Spleen (tissue), 7 donors: ENCODE results near the gene DGKH.

ENCODE experiments used
- POLR2AphosphoS5 ChIP-seq, 3 donors: sonication (generic); formaldehyde crosslinking; IDR thresholded peaks; one replicate each; pipeline ENCODE4 v1.5.1; 2017; ENCODE audit warnings: antibody characterized with exemption in 3 of 3
- TF ChIP-seq, protein P1 (sequence below), 11 experiments: fragments of 200-600 bp in 7 of 11; fragments of 450-650 bp in 4 of 11; sonication (generic) in 4 of 11; IDR thresholded peaks in 8 of 11; conservative IDR thresholded peaks in 3 of 11; 1 replicate in 7 of 11; 2 replicates in 4 of 11; pipeline versions ENCODE4 v1.4.0 to v1.8.0; 2016 to 2021; ENCODE audit warnings: antibody characterized with exemption in 11 of 11, inconsistent platforms in 4 of 11, mild to moderate bottlenecking in 1 of 11
- donor health status: DM: no; HTN: no; CAD: no; lungs with moderate emphysema.
- donor health status: DM: no; HTN: no; CAD: no.
- donor health status: DM: no; HTN: no; CAD: no.

DNA sequence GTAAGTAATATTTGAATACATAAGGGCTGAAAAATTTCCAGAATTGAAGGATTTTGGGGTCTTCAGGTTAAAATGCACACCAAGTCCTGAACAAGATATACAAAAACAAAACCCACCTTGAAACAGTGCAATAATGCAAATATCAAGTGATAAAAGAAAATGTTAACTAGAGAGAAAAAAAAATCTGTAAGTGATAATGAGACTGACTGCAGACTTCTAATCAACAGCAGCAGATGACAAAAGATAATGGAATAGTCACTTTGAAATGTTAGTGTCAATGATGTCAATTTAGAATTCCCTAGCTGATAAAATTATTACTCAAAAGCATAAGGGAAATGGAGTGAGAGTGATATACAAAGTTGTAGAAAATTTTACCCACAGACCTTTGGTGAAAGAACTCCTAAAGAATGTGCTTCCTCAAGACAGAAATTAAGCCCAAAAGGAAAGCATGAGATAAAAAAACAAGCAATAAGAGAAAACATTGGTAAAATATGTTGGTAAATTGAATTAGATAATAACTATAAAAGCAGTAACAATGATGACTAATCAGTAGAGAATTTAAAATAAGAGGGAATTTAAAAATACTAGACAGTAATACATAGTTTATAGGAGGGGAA is 12.4 kb upstream of the DGKH start:
- TF ChIP-seq, protein P1, sequence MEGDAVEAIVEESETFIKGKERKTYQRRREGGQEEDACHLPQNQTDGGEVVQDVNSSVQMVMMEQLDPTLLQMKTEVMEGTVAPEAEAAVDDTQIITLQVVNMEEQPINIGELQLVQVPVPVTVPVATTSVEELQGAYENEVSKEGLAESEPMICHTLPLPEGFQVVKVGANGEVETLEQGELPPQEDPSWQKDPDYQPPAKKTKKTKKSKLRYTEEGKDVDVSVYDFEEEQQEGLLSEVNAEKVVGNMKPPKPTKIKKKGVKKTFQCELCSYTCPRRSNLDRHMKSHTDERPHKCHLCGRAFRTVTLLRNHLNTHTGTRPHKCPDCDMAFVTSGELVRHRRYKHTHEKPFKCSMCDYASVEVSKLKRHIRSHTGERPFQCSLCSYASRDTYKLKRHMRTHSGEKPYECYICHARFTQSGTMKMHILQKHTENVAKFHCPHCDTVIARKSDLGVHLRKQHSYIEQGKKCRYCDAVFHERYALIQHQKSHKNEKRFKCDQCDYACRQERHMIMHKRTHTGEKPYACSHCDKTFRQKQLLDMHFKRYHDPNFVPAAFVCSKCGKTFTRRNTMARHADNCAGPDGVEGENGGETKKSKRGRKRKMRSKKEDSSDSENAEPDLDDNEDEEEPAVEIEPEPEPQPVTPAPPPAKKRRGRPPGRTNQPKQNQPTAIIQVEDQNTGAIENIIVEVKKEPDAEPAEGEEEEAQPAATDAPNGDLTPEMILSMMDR (IDR thresholded peaks at IDR 0.05 in 8 of 11, conservative IDR thresholded peaks at IDR 0.05 in 3 of 11), result no peak
- TF ChIP-seq POLR2AphosphoS5 (IDR thresholded peaks at IDR 0.05), result no peak
